GM13977 (cell line): ENCODE data around the gene CHSY1.

Experiments used
- DNase-seq: peaks from one replicate; pipeline ENCODE4 v3.0.0; 2012; ENCODE audit warnings: low spot score
- in situ Hi-C: fragments of 300-500 bp; cut with MboI; formaldehyde crosslinking; loops from one replicate; pipeline ENCODE4 v1.12.0; 2022; ENCODE audit warnings: low sequenced_read_pairs, low pct_unique_long_range_greater_than_20kb, mixed read lengths, inconsistent platforms; ENCODE audit not compliant: unreplicated experiment
- TF ChIP-seq, protein P1 (sequence below): IDR thresholded peaks from 2 replicates; pipeline ENCODE4 v1.5.1; 2012; ENCODE audit warnings: mild to moderate bottlenecking, control low read depth; ENCODE audit not compliant: insufficient read depth; ENCODE audit errors: extremely low read depth, missing control alignments

Gene CHSY1

GRCh38 chr15:101133751-101134261 lies 118.0 kb downstream of the CHSY1 start:
- in situ Hi-C loops = no loop called here
- DNase-seq = no peak

DNA sequence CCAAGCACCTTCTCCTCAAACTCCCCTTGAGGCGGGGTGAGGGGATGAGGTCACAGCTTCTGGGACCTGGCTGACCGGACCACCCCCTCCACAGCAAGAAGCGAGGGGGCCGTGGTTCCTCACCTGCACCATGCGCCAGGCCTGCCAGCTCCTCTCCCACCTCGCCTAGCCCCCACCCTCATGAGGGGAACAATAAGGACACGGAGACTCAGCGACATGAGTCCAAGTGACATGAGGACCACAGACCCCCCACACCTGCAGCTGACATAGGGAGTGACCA lies 118.7 kb downstream of the CHSY1 start:
- TF ChIP-seq, protein P1, sequence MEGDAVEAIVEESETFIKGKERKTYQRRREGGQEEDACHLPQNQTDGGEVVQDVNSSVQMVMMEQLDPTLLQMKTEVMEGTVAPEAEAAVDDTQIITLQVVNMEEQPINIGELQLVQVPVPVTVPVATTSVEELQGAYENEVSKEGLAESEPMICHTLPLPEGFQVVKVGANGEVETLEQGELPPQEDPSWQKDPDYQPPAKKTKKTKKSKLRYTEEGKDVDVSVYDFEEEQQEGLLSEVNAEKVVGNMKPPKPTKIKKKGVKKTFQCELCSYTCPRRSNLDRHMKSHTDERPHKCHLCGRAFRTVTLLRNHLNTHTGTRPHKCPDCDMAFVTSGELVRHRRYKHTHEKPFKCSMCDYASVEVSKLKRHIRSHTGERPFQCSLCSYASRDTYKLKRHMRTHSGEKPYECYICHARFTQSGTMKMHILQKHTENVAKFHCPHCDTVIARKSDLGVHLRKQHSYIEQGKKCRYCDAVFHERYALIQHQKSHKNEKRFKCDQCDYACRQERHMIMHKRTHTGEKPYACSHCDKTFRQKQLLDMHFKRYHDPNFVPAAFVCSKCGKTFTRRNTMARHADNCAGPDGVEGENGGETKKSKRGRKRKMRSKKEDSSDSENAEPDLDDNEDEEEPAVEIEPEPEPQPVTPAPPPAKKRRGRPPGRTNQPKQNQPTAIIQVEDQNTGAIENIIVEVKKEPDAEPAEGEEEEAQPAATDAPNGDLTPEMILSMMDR = no peak
- in situ Hi-C loops = no loop called here
- DNase-seq = no peak

More at GRCh38 chr15:101133751-101134261, 118.0 kb downstream of the CHSY1 start:
- TF ChIP-seq, protein P1 = no peak

- TF ChIP-seq, protein P1 = no peak
- in situ Hi-C loops = no loop called here
- DNase-seq = no peak
Observed at GRCh38 chr15:101132390-101133180, 119.3 kb downstream of the CHSY1 start.

DNA sequence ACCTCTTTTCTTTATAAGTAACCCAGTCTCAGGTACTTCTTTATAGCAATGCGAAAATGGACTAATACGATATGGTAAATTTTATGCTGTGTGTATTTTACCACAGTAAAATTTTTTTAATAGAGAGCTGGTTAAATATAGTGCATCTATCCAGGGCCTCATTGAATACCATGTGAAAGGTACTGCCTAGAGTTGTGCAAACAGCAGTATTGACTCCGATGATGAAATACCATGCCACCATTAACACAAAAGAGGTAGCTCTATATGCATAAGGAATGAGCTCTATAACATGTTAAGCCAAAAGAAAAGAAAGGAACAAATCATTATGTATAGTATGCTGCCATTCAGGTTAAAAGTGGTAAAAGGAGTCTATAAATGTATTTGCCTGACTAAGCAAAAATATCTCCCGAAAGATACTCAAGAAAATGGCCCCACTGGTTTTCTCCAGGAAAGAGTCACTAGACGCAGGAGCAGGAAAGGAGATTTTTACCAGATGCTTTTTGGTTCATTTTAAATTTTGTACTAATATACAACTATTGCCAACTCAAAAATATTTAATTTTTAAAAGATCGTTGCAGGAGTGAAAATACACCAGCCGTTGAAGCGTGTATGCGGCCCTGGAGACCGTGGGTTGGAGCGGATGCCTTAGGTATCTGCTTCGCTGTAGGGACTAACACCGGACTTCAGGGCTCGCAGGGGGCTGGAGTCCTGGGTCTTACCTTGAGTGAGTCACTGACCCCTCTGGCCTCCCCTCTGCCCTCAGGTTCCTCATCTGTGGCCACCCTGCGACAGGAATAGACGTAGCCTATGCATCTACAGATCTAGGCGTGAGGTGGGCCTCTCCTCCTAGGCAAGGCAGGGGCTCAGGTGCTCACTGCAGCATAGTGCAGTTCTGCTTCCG lies 120.1 kb downstream of the CHSY1 start:
- no peak for DNase-seq
- in situ Hi-C loops = no loop called here
- TF ChIP-seq, protein P1 = no peak

- TF ChIP-seq, protein P1 = no peak
- no peak for DNase-seq
- in situ Hi-C loops = no loop called here
Observed at GRCh38 chr15:101129851-101130380, 121.9 kb downstream of the CHSY1 start.

DNA sequence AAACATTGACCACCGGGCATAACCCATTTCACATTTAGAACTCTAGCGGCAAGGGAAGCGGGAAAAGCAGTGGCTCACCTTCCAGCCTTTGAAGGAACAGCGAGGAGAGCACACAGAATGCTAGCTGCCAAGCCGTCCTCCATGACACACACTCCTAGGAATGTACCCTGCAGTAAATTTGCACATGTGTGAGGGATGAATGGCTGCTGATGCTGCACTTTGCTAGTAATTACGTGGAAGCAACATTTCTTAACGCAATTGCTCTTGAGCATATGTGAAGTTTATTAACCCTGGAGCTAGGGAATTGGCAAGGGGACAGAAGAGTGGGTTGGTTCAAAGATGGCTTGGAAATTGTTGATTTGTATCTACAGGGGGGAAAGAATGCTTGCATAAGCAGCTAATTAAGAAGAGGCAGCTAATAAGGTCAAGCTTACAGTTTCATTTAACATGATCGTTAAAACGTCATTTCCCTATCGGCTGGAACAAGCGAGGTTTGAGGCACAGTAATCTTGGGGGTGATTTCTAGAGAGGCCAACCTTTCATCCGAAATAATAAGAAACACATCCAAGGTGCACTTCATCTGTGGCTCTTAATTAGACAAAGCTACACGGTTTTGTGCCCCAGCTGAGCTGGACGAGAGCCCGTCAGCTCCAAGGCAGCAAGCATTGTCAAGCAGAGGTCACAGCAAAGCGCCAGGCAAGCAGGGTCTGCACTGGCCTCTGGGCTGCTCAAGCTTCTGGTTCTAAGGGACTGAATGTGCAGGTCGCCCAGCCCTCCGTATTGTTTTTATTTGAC lies 123.4 kb downstream of the CHSY1 start:
- DNase-seq = no peak
- in situ Hi-C loops = no loop called here
- TF ChIP-seq, protein P1 = no peak
